SK-N-SH treated with all-trans-retinoic acid at 6 μM for 48 hours (cell line): ENCODE data around the gene NUFIP1.
"Not testable (repeated sequence)": the region's sequence is repeated elsewhere in the genome, so short reads cannot be mapped to it uniquely, and the experiment has no call there.

Source experiments
- ARNTL ChIP-seq: fragments of 450-650 bp; formaldehyde crosslinking; IDR thresholded peaks from 2 replicates; pipeline ENCODE4 v1.5.0; 2020; ENCODE audit warnings: low read depth, mild to moderate bottlenecking, moderate library complexity, borderline replicate concordance
- BACH2 ChIP-seq: fragments of 250-450 bp; sonication (Bioruptor Pico); IDR thresholded peaks from 2 replicates; pipeline ENCODE4 v1.9.0; 2021; ENCODE audit warnings: mild to moderate bottlenecking, borderline replicate concordance
- CREB5 ChIP-seq: fragments of 250-450 bp; sonication (Bioruptor Pico); IDR thresholded peaks from 2 replicates; pipeline ENCODE4 v1.5.1; 2020; ENCODE audit warnings: low read depth, mild to moderate bottlenecking, moderate library complexity
- CSRNP3 ChIP-seq: fragments of 250-450 bp; sonication (Bioruptor Pico); IDR thresholded peaks from 2 replicates; pipeline ENCODE4 v1.5.1; 2021; ENCODE audit warnings: mild to moderate bottlenecking, moderate library complexity
- ISL1 ChIP-seq: fragments of 250-450 bp; sonication (Bioruptor Pico); IDR thresholded peaks from 2 replicates; pipeline ENCODE4 v2.1.2; 2022; ENCODE audit warnings: mild to moderate bottlenecking, moderate library complexity
- OSR1 ChIP-seq: fragments of 250-450 bp; sonication (Bioruptor Pico); IDR thresholded peaks from 2 replicates; pipeline ENCODE4 v1.8.0; 2022; ENCODE audit warnings: moderate library complexity, mild to moderate bottlenecking, inconsistent platforms
- POU6F1 ChIP-seq: fragments of 250-450 bp; sonication (Bioruptor Pico); IDR thresholded peaks from 2 replicates; pipeline ENCODE4 v1.8.0; 2021; ENCODE audit warnings: low read depth, mild to moderate bottlenecking, moderate library complexity, borderline replicate concordance
- RARB ChIP-seq: fragments of 250-450 bp; sonication (Bioruptor Pico); IDR thresholded peaks from 2 replicates; pipeline ENCODE4 v1.8.0; 2021; ENCODE audit warnings: mild to moderate bottlenecking, moderate library complexity
- TSHZ2 ChIP-seq: fragments of 250-450 bp; sonication (Bioruptor Pico); IDR thresholded peaks from 2 replicates; pipeline ENCODE4 v1.5.0; 2020; ENCODE audit warnings: mild to moderate bottlenecking, moderate library complexity
- ZFP3 ChIP-seq: fragments of 250-450 bp; sonication (Bioruptor Pico); IDR thresholded peaks from 2 replicates; pipeline ENCODE4 v1.5.0; 2020; ENCODE audit warnings: mild to moderate bottlenecking, moderate library complexity

- not testable (repeated sequence) for TF ChIP-seq ARNTL, TSHZ2, BACH2, CREB5, OSR1, ZFP3, CSRNP3, POU6F1, RARB, ISL1 (CRISPR knock-in tag)
Observed at GRCh38 chr13:44943411-44943810, 45.9 kb downstream of the NUFIP1 start.
